ENCODE measurements around the gene LRP8. TPM values are rescaled to one million over a fixed set of nuclear protein-coding genes. Genes with fewer than 3 reads are reported as not detected.

Gene LRP8
- polyA plus RNA-seq, 1 of the 3 experiments (the other 2 are of a cell fraction) = 19.9 TPM

GRCh38 chr1:53274541-53275185, 53.2 kb downstream of the LRP8 start (continued):
- TF ChIP-seq USF1 (IDR thresholded peaks at IDR 0.05; ENCODE audit: borderline replicate concordance, low read depth) = no peak
- no peak for TF ChIP-seq CTCF (IDR thresholded peaks at IDR 0.05)
- no peak for TF ChIP-seq SIN3A (IDR thresholded peaks at IDR 0.05; ENCODE audit: borderline replicate concordance, low read depth, low read length)
- TF ChIP-seq ZBTB33 (IDR thresholded peaks at IDR 0.05; ENCODE audit: borderline replicate concordance, low read depth) = no peak

- H3K27ac ChIP-seq (ENCODE audit: low read depth in 2 of 2, low read length in 1 of 2) = no peak overlapping the region
- no peak overlapping the region for H3K4me2 ChIP-seq
- no peak overlapping the region for H3K9ac ChIP-seq
- no peak overlapping the region for H2AFZ ChIP-seq (ENCODE audit: low read depth)
- H3F3A ChIP-seq (replicated peaks; ENCODE audit: insufficient read depth) = no peaks in the 10 kb centered on the region
- no peaks in the 10 kb centered on the region for H3K4me1 ChIP-seq (ENCODE audit: control insufficient read depth in 1 of 2, insufficient read depth in 2 of 2, low read depth in 1 of 2, low read length in 1 of 2)
- H3K27me3 ChIP-seq (ENCODE audit: insufficient read depth) = no peaks in the 10 kb centered on the region
- DNase-seq = no peak
- TF ChIP-seq TAF1 (IDR thresholded peaks at IDR 0.05; ENCODE audit: borderline replicate concordance, low read depth, low read length) (no peak), USF2 (IDR thresholded peaks at IDR 0.05; ENCODE audit: borderline replicate concordance, low read depth, low read length) (no peak), IRF3 (IDR thresholded peaks at IDR 0.05; ENCODE audit: low read depth, low read length) (no peak), NRF1 (IDR thresholded peaks at IDR 0.05; ENCODE audit: low read depth, low read length) (no peak), POLR2AphosphoS5 (IDR thresholded peaks at IDR 0.05; ENCODE audit: low read depth, low read length) (no peak), MAX (IDR thresholded peaks at IDR 0.05; ENCODE audit: low read depth) (no peak), YY1 (IDR thresholded peaks at IDR 0.05; ENCODE audit: low read depth) (no peak)
- H3K9me2 ChIP-seq = no peaks in the 10 kb centered on the region
- ChIA-PET CTCF (interaction anchor here (13.5 kb wide), 1 partner anchor 118 kb away, joined by 410 read pairs; no protein-coding TSS in a partner anchor), POLR2A (no interaction called here)
- WGBS (ENCODE audit: low lambda C conversion rate) = 99% methylated on average over 4 of the region's 4 CpGs
- no peaks in the 10 kb centered on the region for H3K79me2 ChIP-seq (ENCODE audit: insufficient read depth)
- H3K9me3 ChIP-seq = no peaks in the 10 kb centered on the region
- H3K4me3 ChIP-seq (ENCODE audit: low read depth in 2 of 2, low read length in 1 of 2) = no peak overlapping the region
- peaks cover 0 to 6% of the 10 kb centered on the region in 2 experiments for H3K36me3 ChIP-seq (replicated peaks in 1 of 2; ENCODE audit: control insufficient read depth in 1 of 2, insufficient read depth in 2 of 2, low read length in 1 of 2)
- no peaks in the 10 kb centered on the region for H4K20me1 ChIP-seq (ENCODE audit: insufficient read depth)
Observed at GRCh38 chr1:53274026-53274425, 53.8 kb downstream of the LRP8 start.

Measured in SK-N-SH (cell line).